ENCODE measurements around the gene PMF1. TPM values are rescaled to one million over a fixed set of nuclear protein-coding genes. Genes with fewer than 3 reads are reported as not detected.

PMF1 gene
- total and polyA plus RNA-seq, 2 experiments from 2014 or later, result 112 to 118 TPM

- Histone ChIP-seq H3K9me2 (ENCODE audit: insufficient read depth) (no peaks in the 10 kb centered on the region), H3F3A (replicated peaks; ENCODE audit: low read depth) (peaks cover 47% of the 10 kb centered on the region; the same call in 1 of the 2 replicates), H4K20me1 (replicated peaks; ENCODE audit: insufficient read depth) (peaks cover 55% of the 10 kb centered on the region), H3K79me2 (replicated peaks; ENCODE audit: insufficient read depth) (peaks cover 37% of the 10 kb centered on the region), H3K27me3 (ENCODE audit: insufficient read depth) (no peaks in the 10 kb centered on the region), H3K36me3 (ENCODE audit: insufficient read depth) (peaks cover 75% of the 10 kb centered on the region), H3K4me3 (no peak overlapping the region), H3K27ac (ENCODE audit: low read depth) (no peak overlapping the region), H3K4me1 (ENCODE audit: insufficient read depth) (peaks cover 5% of the 10 kb centered on the region), H2AFZ (no peak overlapping the region), H3K4me2 (no peak overlapping the region)
- Mint-ChIP-seq H3K4me3 (no peak overlapping the region), H3K4me1 (peaks cover 7% of the 10 kb centered on the region), H3K27ac (no peak overlapping the region), H3K27me3 (ENCODE audit: insufficient read depth, low read depth, poor library complexity) (peaks cover 9% of the 10 kb centered on the region), H3K36me3 (ENCODE audit: low read depth) (peaks cover 74% of the 10 kb centered on the region), H3K9me3 (no peaks in the 10 kb centered on the region)
- TF ChIP-seq EZH2 (IDR thresholded peaks at IDR 0.05; ENCODE audit: low read depth, unreplicated experiment) (no peak), REST (IDR thresholded peaks at IDR 0.05; ENCODE audit: unreplicated experiment) (no peak), STAT1 (IDR thresholded peaks at IDR 0.05; ENCODE audit: unreplicated experiment) (no peak), ZNF331 (CRISPR knock-in tag; IDR thresholded peaks at IDR 0.05; ENCODE audit: low read depth) (no peak), POLR2AphosphoS5 (IDR thresholded peaks at IDR 0.05; ENCODE audit: low read depth) (no peak), NANOG (IDR thresholded peaks at IDR 0.05; ENCODE audit: borderline replicate concordance) (no peak), JUNB (IDR thresholded peaks at IDR 0.05; ENCODE audit: unreplicated experiment) (no peak), ETS1 (IDR thresholded peaks at IDR 0.05) (no peak), EZH2phosphoT487 (IDR thresholded peaks at IDR 0.05; ENCODE audit: unreplicated experiment) (no peak), CTCF (conservative IDR thresholded peaks at IDR 0.05; ENCODE audit: low read depth in 2 of 2) (no peak), CREB1 (CRISPR knock-in tag; IDR thresholded peaks at IDR 0.05; ENCODE audit: low read depth) (no peak), ZNF114 (CRISPR knock-in tag; IDR thresholded peaks at IDR 0.05) (no peak)
- TF ChIP-seq, protein P1, sequence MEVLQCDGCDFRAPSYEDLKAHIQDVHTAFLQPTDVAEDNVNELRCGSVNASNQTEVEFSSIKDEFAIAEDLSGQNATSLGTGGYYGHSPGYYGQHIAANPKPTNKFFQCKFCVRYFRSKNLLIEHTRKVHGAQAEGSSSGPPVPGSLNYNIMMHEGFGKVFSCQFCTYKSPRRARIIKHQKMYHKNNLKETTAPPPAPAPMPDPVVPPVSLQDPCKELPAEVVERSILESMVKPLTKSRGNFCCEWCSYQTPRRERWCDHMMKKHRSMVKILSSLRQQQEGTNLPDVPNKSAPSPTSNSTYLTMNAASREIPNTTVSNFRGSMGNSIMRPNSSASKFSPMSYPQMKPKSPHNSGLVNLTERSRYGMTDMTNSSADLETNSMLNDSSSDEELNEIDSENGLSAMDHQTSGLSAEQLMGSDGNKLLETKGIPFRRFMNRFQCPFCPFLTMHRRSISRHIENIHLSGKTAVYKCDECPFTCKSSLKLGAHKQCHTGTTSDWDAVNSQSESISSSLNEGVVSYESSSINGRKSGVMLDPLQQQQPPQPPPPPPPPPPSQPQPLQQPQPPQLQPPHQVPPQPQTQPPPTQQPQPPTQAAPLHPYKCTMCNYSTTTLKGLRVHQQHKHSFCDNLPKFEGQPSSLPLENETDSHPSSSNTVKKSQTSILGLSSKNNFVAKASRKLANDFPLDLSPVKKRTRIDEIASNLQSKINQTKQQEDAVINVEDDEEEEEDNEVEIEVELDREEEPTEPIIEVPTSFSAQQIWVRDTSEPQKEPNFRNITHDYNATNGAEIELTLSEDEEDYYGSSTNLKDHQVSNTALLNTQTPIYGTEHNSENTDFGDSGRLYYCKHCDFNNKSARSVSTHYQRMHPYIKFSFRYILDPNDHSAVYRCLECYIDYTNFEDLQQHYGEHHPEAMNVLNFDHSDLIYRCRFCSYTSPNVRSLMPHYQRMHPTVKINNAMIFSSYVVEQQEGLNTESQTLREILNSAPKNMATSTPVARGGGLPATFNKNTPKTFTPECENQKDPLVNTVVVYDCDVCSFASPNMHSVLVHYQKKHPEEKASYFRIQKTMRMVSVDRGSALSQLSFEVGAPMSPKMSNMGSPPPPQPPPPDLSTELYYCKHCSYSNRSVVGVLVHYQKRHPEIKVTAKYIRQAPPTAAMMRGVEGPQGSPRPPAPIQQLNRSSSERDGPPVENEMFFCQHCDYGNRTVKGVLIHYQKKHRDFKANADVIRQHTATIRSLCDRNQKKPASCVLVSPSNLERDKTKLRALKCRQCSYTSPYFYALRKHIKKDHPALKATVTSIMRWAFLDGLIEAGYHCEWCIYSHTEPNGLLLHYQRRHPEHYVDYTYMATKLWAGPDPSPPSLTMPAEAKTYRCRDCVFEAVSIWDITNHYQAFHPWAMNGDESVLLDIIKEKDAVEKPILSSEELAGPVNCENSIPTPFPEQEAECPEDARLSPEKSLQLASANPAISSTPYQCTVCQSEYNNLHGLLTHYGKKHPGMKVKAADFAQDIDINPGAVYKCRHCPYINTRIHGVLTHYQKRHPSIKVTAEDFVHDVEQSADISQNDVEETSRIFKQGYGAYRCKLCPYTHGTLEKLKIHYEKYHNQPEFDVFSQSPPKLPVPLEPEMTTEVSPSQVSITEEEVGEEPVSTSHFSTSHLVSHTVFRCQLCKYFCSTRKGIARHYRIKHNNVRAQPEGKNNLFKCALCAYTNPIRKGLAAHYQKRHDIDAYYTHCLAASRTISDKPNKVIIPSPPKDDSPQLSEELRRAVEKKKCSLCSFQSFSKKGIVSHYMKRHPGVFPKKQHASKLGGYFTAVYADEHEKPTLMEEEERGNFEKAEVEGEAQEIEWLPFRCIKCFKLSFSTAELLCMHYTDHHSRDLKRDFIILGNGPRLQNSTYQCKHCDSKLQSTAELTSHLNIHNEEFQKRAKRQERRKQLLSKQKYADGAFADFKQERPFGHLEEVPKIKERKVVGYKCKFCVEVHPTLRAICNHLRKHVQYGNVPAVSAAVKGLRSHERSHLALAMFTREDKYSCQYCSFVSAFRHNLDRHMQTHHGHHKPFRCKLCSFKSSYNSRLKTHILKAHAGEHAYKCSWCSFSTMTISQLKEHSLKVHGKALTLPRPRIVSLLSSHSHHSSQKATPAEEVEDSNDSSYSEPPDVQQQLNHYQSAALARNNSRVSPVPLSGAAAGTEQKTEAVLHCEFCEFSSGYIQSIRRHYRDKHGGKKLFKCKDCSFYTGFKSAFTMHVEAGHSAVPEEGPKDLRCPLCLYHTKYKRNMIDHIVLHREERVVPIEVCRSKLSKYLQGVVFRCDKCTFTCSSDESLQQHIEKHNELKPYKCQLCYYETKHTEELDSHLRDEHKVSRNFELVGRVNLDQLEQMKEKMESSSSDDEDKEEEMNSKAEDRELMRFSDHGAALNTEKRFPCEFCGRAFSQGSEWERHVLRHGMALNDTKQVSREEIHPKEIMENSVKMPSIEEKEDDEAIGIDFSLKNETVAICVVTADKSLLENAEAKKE (CRISPR knock-in tag; IDR thresholded peaks at IDR 0.05), result no peak
- DNase-seq (ENCODE audit: low spot score), result no peak
- no peak for ATAC-seq
Observed at GRCh38 chr1:156276532-156276931, 63.7 kb downstream of the PMF1 start.
